LNCAP (cell line): ENCODE measurements around the gene ATN1.

Source experiments
- TF ChIP-seq, protein P1 (sequence below): fragments of 450-650 bp; IDR thresholded peaks from 2 replicates; pipeline ENCODE4 v1.5.1; 2017; ENCODE audit warnings: mild to moderate bottlenecking

The ATN1 gene

DNA sequence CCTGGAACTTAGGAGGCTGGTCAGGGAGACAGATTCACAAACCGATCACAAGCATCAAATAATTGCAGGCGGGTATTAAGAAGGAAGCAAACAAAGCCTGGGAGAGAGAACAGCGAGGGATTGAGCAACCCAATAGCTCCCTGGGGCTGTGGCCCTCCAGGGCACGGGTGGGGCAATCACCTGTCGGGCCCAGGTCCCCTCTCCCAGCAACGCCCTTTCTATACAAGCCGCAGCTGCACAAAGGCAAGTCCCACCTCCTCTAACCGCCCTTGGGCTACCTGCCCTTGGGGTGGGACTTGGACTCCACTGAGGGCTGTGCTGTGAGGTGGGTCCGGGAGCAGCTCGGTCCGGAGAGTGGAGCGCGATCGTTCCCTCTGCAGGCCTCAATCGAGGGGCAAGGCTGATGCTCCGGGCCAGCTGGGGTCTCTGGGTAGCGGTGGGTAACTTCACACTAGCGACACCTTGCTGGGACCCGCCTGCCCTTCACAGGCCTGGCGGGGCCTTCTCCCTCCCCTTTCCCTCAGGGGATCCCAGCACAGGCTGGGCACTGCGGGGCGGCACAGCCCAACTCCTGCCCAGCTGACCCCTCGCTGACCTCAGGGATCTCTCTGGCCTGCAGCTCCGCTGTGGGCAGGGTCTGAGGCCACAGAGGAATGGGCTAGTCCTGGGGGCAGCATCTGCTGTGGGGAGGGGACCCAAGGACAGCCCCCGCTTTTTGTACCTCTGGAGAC lies 34.7 kb downstream of the ATN1 start:
- TF ChIP-seq, protein P1, sequence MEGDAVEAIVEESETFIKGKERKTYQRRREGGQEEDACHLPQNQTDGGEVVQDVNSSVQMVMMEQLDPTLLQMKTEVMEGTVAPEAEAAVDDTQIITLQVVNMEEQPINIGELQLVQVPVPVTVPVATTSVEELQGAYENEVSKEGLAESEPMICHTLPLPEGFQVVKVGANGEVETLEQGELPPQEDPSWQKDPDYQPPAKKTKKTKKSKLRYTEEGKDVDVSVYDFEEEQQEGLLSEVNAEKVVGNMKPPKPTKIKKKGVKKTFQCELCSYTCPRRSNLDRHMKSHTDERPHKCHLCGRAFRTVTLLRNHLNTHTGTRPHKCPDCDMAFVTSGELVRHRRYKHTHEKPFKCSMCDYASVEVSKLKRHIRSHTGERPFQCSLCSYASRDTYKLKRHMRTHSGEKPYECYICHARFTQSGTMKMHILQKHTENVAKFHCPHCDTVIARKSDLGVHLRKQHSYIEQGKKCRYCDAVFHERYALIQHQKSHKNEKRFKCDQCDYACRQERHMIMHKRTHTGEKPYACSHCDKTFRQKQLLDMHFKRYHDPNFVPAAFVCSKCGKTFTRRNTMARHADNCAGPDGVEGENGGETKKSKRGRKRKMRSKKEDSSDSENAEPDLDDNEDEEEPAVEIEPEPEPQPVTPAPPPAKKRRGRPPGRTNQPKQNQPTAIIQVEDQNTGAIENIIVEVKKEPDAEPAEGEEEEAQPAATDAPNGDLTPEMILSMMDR = no peak

DNA sequence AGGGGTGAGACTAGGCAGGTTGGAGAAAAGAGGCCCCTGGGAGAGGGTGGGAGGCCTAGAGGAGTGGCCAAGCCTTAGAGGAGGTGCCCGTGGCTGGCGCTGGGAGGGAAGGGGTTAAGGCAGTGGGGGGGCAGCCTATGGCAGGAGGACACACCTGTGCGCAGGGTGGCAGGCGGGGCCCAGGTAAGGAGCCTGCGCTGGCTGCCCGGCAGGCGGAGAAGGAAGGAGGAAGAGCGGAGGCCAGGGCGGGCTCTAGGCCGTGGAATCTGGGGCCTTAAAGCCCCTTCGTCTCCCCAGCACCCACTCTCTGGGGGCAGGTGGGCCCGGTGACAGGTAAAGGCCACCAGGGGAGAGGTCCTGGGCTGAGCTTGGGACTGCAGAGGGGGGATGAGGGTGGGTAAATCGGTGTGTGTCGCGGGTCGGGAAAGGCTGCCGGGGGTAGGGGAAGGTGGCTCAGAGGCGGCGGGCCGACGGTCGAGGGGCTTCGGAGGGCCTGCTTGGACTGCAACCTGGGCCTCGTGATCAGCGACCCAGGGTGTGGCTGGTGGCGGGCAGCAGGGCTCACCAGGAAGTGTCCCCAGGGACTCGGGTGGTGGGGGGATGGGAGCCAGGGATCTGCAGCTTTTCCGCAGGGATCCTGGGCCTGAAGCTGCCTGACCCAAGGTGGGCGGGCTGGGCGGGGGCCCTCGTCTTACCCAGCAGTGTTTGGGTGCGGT lies 35.4 kb downstream of the ATN1 start:
- TF ChIP-seq, protein P1 = no peak

DNA sequence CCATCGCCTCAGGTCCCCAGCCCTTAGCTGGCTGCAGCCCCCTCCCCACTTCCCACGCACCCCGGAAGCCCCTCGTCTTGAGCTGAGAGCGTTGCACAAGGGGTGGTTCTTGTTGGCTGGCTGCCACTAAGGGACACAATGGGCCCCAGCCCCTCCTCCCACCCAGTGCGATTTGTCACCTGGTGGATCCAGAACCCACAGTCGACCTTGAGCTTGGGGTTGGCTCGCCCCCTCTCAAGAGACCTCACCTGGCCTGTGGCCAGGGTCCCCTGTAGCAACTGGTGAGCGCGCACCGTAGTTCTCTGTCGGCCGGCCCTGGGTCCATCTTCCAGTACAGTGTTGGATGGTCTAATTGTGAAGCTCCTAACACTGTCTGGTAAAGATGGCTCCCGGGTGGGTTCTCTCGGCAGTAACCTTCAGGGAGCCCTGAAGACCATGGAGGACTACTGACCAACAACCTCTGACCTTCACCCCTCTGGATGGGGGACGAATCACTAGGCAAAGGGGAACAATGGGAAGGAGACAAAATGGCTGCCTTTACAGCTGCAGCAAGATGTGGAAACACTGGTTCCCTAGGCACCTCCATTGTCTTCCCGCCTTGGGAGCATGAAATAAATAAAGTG lies 36.1 kb downstream of the ATN1 start:
- TF ChIP-seq, protein P1 = no peak

DNA sequence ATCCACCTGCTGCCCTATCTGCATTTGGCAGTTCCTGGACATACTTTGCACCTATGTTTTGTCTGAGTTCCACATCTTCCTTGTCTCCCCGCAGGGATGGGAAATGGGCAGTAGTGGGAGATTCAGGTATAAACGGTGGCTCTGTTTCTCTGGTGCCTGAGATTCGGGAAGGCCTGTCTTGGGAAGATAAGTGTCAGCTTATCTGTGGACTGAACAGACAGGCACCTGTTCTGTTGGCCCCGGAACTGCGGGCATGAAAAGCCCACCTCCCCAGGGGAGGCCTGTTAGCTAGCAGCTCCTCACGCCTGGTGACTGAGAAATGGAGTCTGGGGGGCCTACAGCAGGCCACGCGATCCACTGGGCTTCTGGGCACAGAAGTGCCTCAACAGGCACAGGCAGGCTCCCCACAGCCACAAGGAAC lies 36.9 kb downstream of the ATN1 start:
- TF ChIP-seq, protein P1 = no peak

DNA sequence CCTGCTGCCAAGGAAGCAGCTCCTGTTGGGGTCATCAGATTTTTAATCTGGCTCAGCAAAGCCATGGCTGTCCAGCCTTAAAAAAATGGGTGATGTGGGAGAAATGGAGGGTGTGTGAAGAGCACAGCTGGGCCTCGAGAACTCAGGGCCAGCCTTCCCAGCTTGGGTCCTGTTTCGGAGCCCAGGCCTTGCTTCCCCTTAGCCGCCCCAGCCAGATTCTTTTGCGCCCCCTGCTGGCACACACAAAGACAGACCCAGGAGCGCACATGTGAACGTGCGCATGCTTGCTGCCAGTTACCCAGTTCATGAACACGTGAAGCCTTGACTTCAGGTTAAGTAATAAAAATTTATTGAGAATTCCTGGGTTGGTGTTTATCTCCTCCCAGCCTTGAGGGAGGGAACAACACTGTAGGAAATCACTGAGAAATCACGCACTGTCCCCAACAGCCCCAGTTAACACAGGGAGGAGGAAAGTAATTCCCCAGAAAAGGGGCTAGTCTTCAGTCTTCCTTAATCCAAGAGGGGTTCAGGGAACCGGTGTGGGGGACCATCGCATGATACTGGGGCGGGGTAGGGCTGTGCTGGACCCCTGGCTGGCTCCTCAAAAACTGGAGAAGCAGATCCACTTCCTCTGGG lies 37.4 kb downstream of the ATN1 start:
- TF ChIP-seq, protein P1 = peak; percentile 96

DNA sequence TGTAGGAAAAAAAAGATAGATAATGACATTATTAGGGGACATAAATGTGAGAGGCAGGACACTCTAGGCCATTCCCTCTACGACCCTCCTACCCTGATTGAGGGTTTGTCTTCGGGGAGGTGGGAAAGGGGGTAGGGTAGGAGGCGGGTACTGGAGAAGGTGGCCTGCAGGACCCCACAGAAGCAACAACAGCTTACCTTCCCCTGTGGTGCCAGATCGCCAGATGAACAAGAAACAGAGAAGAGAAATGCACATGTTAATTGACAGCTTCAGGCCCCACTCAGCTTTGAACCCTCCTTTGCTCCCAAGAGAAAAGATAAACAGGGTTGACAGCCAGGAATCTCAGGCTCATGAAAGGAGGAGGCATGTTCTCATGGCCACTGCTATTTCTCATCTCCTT lies 38.0 kb downstream of the ATN1 start:
- TF ChIP-seq, protein P1 = no peak

DNA sequence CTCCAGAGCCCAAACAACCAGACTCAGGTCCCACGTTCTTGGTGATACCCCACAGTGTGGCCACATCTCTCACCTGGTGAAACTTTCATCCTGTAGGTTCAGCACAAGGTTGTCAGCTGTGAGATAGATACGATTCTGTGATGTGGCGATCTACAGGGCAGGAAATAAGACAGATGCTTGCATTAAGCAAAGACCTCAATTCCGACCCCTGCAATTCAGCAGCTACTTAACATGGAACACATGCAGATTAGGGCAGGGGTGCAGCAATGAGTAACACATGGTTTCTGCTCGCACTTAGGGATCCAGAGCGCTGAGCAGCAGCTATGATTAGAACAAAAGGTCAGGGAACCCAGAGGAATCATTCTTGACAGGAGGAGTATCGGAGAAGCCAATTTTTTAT lies 38.6 kb downstream of the ATN1 start:
- TF ChIP-seq, protein P1 = no peak
